Neural cell (in vitro differentiated cells): ENCODE results near the gene TXLNB. TPM values are rescaled to one million over a fixed set of nuclear protein-coding genes. Genes with fewer than 3 reads are reported as not detected.

ENCODE experiments used
- H2AFZ ChIP-seq: fragments of 200-600, 300-800 bp; sonication (generic), shearing (Covaris generic); 2 replicates; pipeline ENCODE4 v1.6.0; 2014; ENCODE audit warnings: low read depth, mild to moderate bottlenecking, antibody characterized with exemption, low read length, moderate library complexity
- H3F3A ChIP-seq: fragments of 200-600 bp; shearing (Covaris generic); 2 replicates; pipeline ENCODE4 v1.6.1; 2016; ENCODE audit warnings: mild to moderate bottlenecking, moderate library complexity, mixed read lengths, antibody characterized with exemption, low read length; ENCODE audit not compliant: insufficient read depth, poor library complexity, severe bottlenecking
- H3K27ac ChIP-seq: fragments of 200-600, 300-800 bp; sonication (generic), shearing (Covaris generic); 2 replicates; pipeline ENCODE4 v1.5.1; 2014; ENCODE audit warnings: mild to moderate bottlenecking, low read length, moderate library complexity
- H3K27me3 ChIP-seq: fragments of 300-800, 200-600 bp; sonication (generic), shearing (Covaris generic); 2 replicates; pipeline ENCODE4 v1.6.0; 2014; ENCODE audit warnings: mild to moderate bottlenecking, low read depth, low read length, moderate library complexity; ENCODE audit not compliant: insufficient read depth
- H3K36me3 ChIP-seq: fragments of 300-800, 200-600 bp; sonication (generic), shearing (Covaris generic); 2 replicates; pipeline ENCODE4 v1.5.1; 2014; ENCODE audit warnings: mild to moderate bottlenecking, antibody characterized with exemption, low read length, moderate library complexity; ENCODE audit not compliant: insufficient read depth
- H3K4me2 ChIP-seq: fragments of 300-800, 200-600 bp; sonication (generic), shearing (Covaris generic); 2 replicates; pipeline ENCODE4 v1.6.0; 2014; ENCODE audit warnings: mild to moderate bottlenecking, low read length
- H3K4me3 ChIP-seq: fragments of 300-800, 200-600 bp; sonication (generic), shearing (Covaris generic); 2 replicates; pipeline ENCODE4 v1.5.1; 2014; ENCODE audit warnings: mild to moderate bottlenecking, low read length, moderate library complexity
- H3K79me2 ChIP-seq: fragments of 200-600 bp; shearing (Covaris generic); replicated peaks from 2 replicates; pipeline ENCODE4 v1.6.0; 2014; ENCODE audit warnings: mild to moderate bottlenecking, low read length, moderate library complexity; ENCODE audit not compliant: insufficient read depth
- H3K9ac ChIP-seq: fragments of 300-800, 200-600 bp; sonication (generic), shearing (Covaris generic); 2 replicates; pipeline ENCODE4 v1.6.1; 2016; ENCODE audit warnings: mild to moderate bottlenecking, low read length, mixed read lengths
- H3K9me2 ChIP-seq: fragments of 200-600 bp; shearing (Covaris generic); 2 replicates; pipeline ENCODE4 v1.6.1; 2016; ENCODE audit warnings: mild to moderate bottlenecking, low read length, mixed read lengths; ENCODE audit not compliant: insufficient read depth
- H3K9me3 ChIP-seq: fragments of 200-600, 300-800 bp; sonication (generic), shearing (Covaris generic); 2 replicates; pipeline ENCODE4 v1.6.1; 2016; ENCODE audit warnings: mild to moderate bottlenecking, mixed run types, low read length, moderate library complexity, mixed read lengths
- H4K20me1 ChIP-seq: fragments of 200-600 bp; shearing (Covaris generic); 2 replicates; pipeline ENCODE4 v1.6.1; 2016; ENCODE audit warnings: mild to moderate bottlenecking, mixed run types; ENCODE audit not compliant: insufficient read depth
- EP300 ChIP-seq: fragments of 450-650 bp; conservative IDR thresholded peaks from 2 replicates; pipeline ENCODE4 v1.6.1; 2014; ENCODE audit warnings: antibody characterized with exemption, mild to moderate bottlenecking, moderate library complexity; ENCODE audit not compliant: poor library complexity, severe bottlenecking
- EZH2 ChIP-seq: fragments of 200-600, 300-800 bp; shearing (Covaris generic), sonication (generic); IDR thresholded peaks from 2 replicates; pipeline ENCODE4 v1.6.1; 2014; ENCODE audit warnings: antibody characterized with exemption, low read length, borderline replicate concordance, mild to moderate bottlenecking; ENCODE audit not compliant: insufficient read depth, poor library complexity, severe bottlenecking
- MXI1 ChIP-seq: fragments of 450-650 bp; conservative IDR thresholded peaks from 2 replicates; pipeline ENCODE4 v1.6.1; 2014; ENCODE audit warnings: antibody characterized with exemption, mild to moderate bottlenecking; ENCODE audit not compliant: poor library complexity, severe bottlenecking
- POLR2AphosphoS5 ChIP-seq: IDR thresholded peaks from 2 replicates; pipeline ENCODE4 v1.6.1; 2012
- RAD21 ChIP-seq: fragments of 450-650 bp; conservative IDR thresholded peaks from 2 replicates; pipeline ENCODE4 v1.6.1; 2014; ENCODE audit warnings: antibody characterized with exemption, mild to moderate bottlenecking, moderate library complexity
- SMC3 ChIP-seq: fragments of 450-650 bp; conservative IDR thresholded peaks from 2 replicates; pipeline ENCODE4 v1.6.1; 2014; ENCODE audit warnings: antibody characterized with exemption, mild to moderate bottlenecking, moderate library complexity; ENCODE audit not compliant: poor library complexity
- TAF1 ChIP-seq: IDR thresholded peaks from 2 replicates; pipeline ENCODE4 v1.6.1; 2012; ENCODE audit warnings: low read depth
- polyA minus RNA-seq: library from RNA; depleted of rRNA, polyadenylated mRNA; stranded (reverse); fragments of >200 nt; gene quantifications from 2 replicates; pipeline ENCODE4 v1.2.3, GENCODE V29; 2014
- polyA plus RNA-seq: library from polyadenylated mRNA; depleted of rRNA; stranded (reverse); fragments of >200 nt; gene quantifications from 2 replicates; pipeline ENCODE4 v1.2.3, GENCODE V29; 2014
- TF ChIP-seq, protein P1 (sequence below): fragments of 450-650 bp; IDR thresholded peaks from 2 replicates; pipeline ENCODE4 v1.5.1; 2014; ENCODE audit warnings: antibody characterized with exemption, mild to moderate bottlenecking, moderate library complexity; ENCODE audit not compliant: poor library complexity, severe bottlenecking
- TF ChIP-seq, protein P2 (sequence below): IDR thresholded peaks from 2 replicates; pipeline ENCODE4 v1.6.1; 2012; ENCODE audit warnings: borderline replicate concordance

Gene TXLNB
- polyA plus RNA-seq (not detected in 2 replicates), polyA minus RNA-seq (0.12 and 0.24 TPM in 2 replicates)

DNA sequence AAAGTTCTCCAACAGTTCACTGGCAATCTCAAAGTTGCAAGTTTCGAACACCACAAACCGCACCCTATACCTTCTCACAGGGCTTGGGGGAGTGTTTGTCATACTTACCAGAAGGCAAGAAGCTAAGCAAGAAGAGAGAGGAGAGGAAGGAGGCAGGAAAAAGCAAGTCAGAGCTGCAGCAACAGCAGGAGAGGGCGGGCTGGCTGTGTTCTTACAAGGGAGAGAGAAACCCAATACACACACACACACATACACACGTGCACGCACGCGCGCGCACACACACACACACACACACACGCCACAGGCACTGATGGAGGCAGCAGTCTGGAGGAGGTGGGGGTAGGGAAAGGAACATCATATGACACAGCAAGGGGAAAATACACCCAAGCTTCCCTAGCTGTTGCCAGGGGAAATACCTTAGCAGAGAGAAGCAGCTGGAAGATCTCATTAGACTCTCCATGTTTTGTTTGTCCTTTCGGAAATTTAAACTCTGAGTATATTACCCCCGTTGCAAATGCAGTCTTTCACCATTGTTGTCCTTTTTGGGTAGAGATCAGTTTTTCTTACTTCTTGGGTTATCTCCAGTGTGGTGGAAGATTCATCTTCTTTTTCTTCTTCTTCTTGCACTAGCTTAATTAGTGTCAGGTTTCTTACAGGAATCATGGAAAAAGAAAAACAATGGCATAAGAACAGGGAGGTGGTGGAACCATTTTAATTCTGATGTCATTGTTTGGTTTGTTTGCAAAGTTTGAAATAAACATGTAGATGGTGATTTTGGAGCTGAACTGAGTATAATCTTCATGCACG is at the start of gene TXLNB:
TSS of gene TXLNB (minus strand) at position 186 of the 807 bp plus-strand sequence. CDS start 3,099 bp downstream, outside the sequence.
- Histone ChIP-seq H3K9ac (no peak within 1 kb of the TSS), H3K4me2 (no peak within 1 kb of the TSS), H3K4me3 (no peak within 1 kb of the TSS)

DNA sequence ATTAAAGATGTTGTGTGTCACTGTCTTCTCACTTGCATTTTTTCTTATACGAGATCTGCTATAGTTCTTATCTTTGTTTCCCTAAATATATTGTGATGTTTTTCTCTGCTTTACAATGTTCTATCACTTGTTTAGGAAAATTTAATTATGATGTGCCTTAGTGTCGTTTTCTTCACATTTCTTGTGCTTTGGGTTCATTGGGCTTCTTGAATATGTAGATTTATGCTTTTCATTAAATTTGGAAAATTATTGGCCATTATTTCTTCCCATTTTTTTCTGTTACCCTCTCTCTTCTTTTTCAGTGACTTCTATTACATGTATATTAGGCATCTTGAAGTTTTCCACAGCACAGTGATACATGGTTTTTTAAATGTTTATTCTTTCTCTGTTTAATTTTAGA is 49.3 kb upstream of the TXLNB start:
- no peak overlapping the region for H3K9ac ChIP-seq
- H3K27ac ChIP-seq, result no peak overlapping the region
- H3F3A ChIP-seq, result no peaks in the 10 kb centered on the region
- H3K4me3 ChIP-seq, result no peak overlapping the region
- H4K20me1 ChIP-seq, result no peaks in the 10 kb centered on the region
- no peak overlapping the region for H3K4me2 ChIP-seq
- no peaks in the 10 kb centered on the region for H3K27me3 ChIP-seq
- no peak overlapping the region for H2AFZ ChIP-seq
- TF ChIP-seq SMC3, result no peak
- no peak for TF ChIP-seq RAD21
- no peak for TF ChIP-seq TAF1
- TF ChIP-seq, protein P1, sequence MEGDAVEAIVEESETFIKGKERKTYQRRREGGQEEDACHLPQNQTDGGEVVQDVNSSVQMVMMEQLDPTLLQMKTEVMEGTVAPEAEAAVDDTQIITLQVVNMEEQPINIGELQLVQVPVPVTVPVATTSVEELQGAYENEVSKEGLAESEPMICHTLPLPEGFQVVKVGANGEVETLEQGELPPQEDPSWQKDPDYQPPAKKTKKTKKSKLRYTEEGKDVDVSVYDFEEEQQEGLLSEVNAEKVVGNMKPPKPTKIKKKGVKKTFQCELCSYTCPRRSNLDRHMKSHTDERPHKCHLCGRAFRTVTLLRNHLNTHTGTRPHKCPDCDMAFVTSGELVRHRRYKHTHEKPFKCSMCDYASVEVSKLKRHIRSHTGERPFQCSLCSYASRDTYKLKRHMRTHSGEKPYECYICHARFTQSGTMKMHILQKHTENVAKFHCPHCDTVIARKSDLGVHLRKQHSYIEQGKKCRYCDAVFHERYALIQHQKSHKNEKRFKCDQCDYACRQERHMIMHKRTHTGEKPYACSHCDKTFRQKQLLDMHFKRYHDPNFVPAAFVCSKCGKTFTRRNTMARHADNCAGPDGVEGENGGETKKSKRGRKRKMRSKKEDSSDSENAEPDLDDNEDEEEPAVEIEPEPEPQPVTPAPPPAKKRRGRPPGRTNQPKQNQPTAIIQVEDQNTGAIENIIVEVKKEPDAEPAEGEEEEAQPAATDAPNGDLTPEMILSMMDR, result no peak
- TF ChIP-seq, protein P2, sequence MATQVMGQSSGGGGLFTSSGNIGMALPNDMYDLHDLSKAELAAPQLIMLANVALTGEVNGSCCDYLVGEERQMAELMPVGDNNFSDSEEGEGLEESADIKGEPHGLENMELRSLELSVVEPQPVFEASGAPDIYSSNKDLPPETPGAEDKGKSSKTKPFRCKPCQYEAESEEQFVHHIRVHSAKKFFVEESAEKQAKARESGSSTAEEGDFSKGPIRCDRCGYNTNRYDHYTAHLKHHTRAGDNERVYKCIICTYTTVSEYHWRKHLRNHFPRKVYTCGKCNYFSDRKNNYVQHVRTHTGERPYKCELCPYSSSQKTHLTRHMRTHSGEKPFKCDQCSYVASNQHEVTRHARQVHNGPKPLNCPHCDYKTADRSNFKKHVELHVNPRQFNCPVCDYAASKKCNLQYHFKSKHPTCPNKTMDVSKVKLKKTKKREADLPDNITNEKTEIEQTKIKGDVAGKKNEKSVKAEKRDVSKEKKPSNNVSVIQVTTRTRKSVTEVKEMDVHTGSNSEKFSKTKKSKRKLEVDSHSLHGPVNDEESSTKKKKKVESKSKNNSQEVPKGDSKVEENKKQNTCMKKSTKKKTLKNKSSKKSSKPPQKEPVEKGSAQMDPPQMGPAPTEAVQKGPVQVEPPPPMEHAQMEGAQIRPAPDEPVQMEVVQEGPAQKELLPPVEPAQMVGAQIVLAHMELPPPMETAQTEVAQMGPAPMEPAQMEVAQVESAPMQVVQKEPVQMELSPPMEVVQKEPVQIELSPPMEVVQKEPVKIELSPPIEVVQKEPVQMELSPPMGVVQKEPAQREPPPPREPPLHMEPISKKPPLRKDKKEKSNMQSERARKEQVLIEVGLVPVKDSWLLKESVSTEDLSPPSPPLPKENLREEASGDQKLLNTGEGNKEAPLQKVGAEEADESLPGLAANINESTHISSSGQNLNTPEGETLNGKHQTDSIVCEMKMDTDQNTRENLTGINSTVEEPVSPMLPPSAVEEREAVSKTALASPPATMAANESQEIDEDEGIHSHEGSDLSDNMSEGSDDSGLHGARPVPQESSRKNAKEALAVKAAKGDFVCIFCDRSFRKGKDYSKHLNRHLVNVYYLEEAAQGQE, result no peak
- no peak for TF ChIP-seq EZH2
- TF ChIP-seq POLR2AphosphoS5, result no peak
- TF ChIP-seq MXI1, result no peak
- TF ChIP-seq EP300, result no peak
- H3K79me2 ChIP-seq, result no peaks in the 10 kb centered on the region
- no peaks in the 10 kb centered on the region for H3K9me3 ChIP-seq
- H3K9me2 ChIP-seq, result no peaks in the 10 kb centered on the region
- H3K36me3 ChIP-seq, result no peaks in the 10 kb centered on the region

More for the DNA sequence above, at the start of gene TXLNB:
- Histone ChIP-seq H3K9me3 (no peaks in the 10 kb centered on the region), H3K27me3 (no peaks in the 10 kb centered on the region), H2AFZ (no peak within 1 kb of the TSS), H3K9me2 (no peaks in the 10 kb centered on the region), H3K36me3 (no peaks in the 10 kb centered on the region), H3F3A (no peaks in the 10 kb centered on the region), H4K20me1 (no peaks in the 10 kb centered on the region), H3K79me2 (no peaks in the 10 kb centered on the region), H3K27ac (no peak within 1 kb of the TSS)
- TF ChIP-seq POLR2AphosphoS5 (no peak), RAD21 (no peak), MXI1 (no peak), TAF1 (no peak), SMC3 (no peak), EP300 (no peak), EZH2 (no peak)
- TF ChIP-seq, protein P2, result no peak
- TF ChIP-seq, protein P1, result no peak
